Measurements from ENCODE around the gene ZNF292.
"Not testable (repeated sequence)": the region's sequence is repeated elsewhere in the genome, so short reads cannot be mapped to it uniquely, and the experiment has no call there.

ZNF292 gene

DNA sequence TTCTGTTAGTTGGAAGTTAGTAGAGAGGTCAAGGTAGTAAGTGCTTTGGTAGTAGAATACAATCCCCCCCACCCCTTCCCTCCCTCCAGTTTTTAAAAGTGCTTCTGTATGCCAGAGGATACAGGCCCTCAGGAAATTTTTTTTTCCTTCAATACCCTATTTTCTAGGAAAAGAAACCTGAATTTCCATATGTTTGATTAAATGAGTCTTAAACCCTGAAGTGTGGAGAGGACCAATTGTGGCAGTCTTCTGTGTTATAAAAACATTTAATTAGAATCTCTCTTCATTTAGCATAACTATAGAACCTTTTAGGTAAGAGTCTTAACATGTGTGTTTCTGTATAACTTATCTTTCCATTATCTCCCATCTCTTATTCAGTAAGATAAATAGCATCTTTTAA, 59.5 kb downstream of the ZNF292 start:
- no peak for DNase-seq

DNA sequence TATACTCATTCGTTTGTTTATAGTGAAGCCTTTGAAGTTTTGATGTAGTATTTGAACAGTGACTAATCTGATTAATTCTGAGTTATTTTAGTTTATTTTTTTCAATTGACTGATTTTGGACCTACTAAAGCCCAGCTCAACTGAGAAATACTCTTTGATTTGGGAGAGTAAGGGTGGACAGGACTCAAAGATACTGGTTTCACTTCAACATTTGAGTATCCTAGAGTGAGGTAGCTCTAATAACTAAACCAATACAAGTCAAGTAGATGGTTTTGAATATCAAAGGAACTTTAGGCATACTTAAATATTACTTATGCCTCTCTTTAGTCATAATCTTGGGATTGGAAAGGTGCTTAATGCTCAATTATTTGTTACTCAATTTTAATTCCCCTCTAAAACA, 65.6 kb downstream of the ZNF292 start:
- DNase-seq: no peak

DNA sequence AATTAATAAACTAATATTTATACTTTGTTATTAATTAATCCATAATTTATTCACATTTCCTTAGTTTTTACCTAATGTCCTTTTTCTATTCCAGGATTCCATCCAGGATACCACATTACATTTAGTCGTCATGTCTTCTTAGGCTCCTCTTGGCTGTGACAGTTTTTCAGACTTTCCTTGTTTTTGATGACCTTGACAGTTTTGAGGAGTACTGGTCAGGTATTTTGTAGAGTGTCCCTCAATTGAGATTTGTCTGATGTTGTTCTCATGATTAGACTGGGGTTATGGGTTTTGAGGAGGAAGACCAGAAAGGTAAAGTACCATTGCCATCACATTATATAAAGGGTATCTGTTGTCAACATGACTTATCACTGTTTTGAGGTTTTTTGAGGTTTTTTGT, 67.3 kb downstream of the ZNF292 start:
- DNase-seq: no peak

DNA sequence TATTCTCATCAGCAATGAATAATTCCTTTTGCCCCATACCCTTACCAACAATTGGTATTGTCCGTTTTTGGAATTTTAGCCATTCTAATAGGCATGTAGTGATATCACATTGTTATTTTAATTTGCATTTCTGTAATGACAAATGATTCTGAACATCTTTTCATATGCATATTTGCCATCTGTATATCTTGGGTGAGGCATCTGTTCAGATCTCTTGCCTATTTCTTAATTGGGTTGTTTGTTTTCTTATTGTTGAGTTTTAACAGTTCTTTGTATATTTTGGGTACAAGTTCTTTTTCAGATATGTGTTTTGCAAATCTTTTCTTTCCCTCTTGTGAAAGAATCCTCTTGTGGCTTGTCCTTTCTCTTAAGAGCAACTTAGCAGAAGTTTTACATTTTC, 69.6 kb downstream of the ZNF292 start:
- DNase-seq: no peak

DNA sequence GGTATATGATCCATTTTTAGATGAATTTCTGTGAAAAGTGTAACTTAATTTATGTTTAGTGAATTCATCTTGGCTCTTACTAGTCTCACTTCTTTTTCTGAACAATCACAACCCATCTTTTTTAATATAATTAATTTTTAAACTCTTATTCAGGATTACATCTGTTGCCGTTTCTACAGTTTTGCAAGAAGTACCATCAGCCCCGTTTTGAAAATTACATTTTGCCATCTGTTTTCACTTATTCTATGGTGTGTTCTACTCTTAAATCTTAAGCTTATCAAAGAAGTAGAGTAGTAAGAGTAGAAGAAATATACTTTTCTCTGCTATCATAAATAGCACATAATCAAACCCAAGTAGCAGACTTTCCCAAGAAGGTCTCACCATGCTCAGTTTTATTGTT, 70.1 kb downstream of the ZNF292 start:
- DNase-seq: no peak

DNA sequence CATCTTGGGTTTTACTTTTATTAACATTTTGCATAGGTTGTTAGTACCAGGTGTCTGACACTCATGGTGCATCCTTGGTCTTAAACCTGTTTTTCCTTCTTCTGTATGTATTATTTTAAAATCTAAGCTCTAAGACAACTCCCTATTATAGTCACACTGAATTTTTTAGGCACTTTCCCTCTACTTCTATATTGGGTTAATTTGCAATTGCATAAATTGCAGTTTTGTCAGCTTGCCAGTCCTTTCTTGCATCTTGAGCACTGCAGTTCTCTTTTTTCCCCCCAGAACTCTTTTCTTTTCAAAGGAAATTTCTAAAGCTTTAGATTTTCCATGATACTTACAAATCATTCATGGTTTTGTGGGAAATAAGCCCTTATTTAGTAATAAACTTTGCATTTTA, 70.6 kb downstream of the ZNF292 start:
- DNase-seq: no peak

DNA sequence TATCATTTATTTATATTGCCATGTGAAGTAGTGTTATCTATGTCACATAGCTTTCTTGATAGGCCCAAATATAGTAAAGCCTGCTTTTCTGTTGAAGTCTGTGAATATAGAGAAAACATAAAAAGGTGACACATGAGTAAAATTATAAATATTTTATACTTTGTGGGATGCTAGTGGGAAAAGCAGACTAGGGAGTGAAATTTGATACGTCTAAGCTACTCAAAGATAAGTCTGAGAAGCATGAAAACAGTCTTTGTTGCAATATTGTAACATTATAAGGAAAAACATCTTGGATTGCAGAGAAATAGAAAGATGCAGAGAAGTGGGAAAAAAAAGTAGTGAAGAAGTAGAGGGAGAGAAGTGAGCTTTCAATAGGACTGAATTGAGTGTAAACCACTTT, 75.4 kb downstream of the ZNF292 start:
- no peak for DNase-seq

DNA sequence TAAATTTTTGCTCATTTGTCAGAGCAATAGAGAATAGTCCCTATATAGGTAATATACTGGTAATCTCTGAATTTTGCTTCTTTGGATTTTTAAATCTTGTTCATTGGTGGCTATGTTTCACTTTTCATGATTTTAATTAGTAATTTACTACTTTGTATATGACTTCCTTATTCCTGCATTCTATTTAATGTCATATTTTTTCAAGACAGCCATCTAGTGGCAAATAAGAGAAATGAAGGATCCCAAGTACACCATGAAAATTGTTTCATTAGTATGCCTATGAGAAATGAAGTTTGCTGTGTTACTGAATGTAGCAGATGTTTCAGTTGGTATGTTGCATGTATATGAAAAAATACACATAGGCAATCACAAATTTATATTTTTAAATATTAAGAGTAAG, 82.4 kb downstream of the ZNF292 start:
- DNase-seq: no peak

DNA sequence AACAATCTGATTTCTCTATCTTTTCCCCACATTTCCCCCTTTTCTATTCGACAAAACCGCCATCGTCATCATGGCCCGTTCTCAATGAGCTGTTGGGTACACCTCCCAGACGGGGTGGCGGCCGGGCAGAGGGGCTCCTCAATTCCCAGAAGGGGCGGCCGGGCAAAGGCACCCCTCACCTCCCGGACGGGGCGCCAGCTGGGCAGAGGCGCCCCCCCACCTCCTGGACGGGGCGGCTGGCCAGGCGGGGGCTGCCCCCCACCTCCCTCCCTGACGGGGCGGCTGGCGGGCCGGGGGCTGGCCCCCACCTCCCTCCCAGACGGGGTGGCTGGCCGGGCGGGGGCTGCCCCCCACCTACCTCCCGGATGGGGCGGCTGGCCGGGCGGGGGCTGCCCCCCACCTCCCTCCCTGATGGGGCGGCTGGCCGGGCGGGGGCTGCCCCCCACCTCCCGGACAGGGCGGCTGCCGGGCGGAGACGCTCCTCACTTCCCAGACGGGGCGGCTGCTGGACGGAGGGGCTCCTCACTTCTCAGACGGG, 83.8 kb downstream of the ZNF292 start:
- not testable (repeated sequence) for DNase-seq

DNA sequence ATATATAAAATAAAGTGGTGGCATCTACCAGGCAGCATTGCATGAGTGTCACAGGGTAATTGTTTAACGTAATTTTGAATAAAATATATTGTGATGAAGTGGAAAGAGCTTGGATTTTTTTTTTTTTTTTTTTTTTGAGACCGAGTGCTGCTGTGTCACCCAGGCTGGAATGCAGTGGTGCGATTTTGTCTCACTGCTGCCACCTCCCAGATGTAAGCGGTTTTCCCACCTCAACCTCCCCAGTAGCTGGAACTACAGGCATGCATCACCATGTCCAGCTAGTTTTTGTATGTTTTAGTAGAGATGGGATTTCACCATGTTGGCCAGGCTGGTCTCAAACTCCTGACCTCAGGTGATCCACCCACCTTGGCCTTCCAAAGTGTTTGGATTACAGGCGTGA, 85.9 kb downstream of the ZNF292 start:
- DNase-seq: no peak

DNA sequence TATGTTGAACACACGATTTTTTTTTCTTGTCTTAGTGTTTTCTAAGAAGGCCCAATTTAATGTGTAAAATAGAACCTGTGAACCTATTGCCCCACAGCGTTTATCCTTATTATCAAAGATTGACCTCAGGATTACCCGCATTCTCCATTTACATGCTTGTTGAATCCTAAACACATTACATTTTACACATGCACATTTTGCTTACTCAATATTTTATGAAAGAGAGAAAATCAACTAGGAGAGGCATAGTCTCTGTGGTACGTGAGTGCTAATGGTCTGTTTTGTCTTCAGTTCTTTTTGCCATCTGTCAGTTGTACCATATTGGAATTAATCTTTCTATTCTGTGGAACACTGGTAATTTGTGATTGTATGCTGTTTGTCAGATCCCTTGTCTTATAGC, 86.9 kb downstream of the ZNF292 start:
- DNase-seq: no peak

DNA sequence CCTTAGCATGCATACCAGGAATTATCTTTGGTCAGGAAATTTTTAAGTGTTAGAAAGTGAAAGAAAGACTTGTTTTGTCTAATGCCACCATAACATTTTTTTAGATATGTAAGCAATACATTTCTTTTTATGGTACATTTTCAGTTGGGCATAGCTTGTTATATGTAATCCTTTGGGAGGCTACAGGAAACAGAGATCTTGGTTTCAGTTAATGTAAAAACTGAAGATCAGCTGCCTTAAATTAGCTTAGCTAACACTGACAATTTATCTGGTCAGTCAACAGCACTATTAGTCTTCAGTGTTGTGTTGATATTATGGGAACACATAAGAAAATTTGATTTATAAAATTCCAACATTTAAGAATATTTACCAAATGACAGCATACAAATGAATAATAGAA, 88.4 kb downstream of the ZNF292 start:
- DNase-seq: no peak

DNA sequence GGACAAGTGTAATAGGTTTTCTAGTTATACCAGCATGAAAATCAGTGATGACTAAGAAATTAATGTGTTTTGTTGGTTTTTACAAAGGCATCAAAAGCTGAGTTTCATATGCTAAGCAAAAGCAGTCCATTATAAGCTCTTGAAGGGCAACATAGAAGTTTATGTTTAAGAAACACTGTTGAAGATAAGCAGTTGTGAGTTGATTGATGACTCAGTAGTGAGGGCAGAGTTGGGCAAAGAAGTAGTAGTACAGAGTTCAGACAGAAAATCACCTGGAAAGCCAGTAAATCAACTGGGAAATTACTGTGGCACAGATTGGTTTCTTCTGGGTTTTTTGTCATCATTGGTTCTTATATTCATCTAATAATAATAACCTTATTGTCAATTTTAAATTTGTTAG, 89.0 kb downstream of the ZNF292 start:
- no peak for DNase-seq

DNA sequence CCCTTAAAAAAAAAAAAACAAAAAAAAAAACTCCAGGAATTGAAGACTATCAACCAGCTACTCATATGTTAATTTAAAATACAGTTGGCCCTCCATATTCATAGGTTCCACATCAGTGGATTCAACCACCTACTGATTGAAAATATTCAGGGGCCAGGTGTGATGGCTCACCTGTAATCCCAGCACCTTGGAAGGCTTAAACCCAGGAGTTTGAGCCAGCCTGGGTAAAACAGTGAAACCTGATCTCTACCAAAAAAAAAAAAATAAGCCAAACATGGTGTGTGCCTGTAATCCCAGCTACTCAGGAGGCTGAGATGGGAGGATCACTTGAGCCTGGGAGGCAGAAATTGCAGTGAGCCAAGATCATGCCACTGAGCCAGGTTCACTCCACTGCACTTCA, 94.7 kb downstream of the ZNF292 start:
- DNase-seq: no peak

DNA sequence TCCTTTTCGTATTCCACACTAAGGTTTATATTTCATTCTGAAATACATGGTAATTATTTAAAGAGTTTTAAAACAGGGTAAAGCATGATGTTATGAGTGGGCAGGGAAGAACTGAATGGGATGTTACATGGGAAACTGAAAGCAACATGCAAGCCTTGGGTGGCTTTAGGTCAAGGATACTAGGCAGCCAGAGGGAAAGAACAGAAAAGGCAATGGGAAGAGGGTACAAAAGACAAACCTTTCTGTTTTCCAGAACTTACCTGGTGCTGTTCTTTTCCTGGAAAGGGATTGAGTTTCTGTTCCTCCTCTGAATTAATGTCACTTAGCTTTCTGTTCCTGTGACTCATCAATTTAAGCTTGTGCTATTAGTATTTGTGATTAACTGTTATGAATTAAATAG, 95.9 kb downstream of the ZNF292 start:
- no peak for DNase-seq

DNA sequence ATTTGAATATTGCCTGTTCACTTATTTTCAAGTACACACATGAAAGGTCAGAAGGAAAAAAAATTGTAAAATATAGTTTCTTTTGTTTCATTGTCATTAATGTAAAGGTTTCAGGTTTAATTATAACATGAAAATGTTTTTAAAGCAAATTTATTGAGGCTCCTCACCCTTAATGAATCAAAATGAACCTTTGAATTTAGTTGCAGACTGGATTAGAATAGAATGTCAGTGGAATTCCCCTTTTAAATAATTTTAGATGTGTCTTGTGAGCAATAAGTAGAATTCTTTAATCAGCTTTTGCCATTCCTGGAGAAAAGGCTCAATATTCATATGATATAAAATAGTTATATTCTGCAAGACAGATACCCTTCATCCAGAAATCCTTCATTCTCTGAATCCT, 96.4 kb downstream of the ZNF292 start:
- DNase-seq: no peak

DNA sequence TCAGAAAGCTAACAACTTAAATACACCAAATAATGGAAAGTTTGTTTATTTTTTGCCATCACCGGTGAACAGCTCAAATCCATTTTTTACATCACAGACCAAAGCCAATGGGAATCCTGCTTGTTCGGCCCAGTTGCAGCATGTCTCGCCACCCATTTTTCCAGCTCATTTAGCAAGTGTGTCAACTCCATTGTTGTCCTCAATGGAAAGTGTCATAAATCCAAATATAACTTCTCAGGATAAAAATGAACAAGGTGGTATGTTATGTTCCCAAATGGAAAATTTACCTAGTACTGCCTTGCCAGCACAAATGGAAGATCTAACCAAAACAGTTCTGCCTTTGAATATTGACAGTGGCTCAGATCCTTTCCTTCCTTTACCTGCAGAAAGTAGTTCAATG, 101.7 kb downstream of the ZNF292 start:
- DNase-seq: no peak

DNA sequence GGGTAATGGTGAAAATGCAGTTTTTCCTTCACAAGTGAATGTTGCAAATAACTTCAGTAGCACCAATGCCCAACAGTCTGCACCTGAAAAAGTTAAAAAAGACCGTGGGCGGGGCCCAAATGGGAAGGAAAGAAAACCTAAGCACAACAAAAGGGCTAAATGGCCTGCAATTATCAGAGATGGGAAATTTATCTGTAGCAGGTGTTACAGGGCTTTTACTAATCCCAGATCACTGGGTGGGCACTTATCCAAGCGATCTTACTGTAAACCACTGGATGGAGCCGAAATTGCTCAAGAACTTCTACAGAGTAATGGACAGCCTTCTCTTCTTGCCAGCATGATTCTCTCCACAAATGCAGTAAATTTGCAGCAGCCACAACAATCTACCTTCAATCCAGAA, 102.2 kb downstream of the ZNF292 start:
- no peak for DNase-seq

DNA sequence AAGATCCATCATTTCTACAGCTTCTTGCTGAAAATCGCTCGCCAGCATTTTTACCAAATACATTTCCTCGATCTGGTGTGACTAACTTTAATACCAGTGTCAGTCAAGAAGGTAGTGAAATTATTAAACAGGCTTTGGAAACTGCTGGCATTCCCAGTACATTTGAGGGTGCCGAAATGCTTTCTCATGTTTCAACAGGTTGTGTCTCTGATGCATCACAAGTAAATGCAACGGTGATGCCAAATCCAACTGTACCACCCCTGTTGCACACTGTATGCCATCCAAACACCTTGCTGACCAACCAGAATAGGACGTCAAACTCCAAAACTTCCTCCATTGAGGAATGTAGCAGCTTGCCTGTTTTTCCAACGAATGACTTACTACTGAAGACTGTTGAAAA, 102.6 kb downstream of the ZNF292 start:
- no peak for DNase-seq

DNA sequence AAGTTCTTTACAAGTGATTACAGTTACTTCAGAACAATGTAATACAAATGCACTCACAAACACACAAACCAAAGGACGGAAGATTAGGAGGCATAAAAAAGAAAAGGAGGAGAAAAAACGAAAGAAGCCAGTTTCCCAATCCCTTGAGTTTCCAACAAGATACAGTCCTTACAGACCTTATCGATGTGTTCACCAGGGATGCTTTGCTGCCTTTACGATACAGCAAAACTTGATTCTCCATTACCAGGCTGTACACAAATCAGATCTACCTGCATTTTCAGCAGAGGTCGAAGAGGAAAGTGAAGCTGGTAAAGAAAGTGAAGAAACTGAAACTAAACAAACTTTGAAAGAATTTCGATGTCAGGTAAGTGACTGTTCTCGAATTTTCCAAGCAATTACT, 104.4 kb downstream of the ZNF292 start:
- no peak for DNase-seq

DNA sequence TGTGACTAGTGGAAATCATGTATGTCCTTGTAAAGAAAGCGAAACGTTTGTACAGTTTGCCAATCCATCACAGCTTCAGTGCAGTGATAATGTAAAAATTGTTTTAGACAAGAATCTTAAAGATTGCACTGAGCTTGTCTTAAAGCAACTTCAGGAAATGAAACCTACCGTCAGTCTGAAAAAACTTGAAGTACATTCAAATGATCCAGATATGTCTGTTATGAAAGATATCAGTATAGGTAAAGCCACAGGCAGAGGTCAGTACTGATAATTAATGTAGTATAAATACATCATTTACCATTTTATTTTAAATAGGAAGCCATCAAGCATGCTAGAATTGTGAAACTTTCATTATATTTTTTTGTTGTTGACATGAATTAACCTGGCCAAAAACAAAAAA, 106.2 kb downstream of the ZNF292 start:
- no peak for DNase-seq

DNA sequence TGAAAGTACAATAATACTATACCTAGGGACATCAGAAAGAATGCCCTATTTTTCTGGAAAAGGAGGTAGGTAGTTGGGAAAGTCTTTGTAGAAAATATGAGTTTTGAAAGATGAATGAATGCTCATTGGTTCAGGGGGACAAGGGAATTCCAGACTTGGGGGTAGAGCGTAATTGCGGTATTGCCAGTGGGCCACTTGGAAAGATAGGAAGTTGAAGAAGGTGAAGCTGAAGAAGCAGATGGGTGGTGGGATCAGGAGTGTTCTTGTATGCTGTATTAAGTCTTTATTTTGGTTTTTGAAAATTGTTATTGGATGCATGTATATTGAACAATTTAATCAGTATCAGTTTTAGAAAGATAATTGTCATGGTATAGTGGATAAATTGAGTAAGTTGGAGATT, 109.1 kb downstream of the ZNF292 start:
- no peak for DNase-seq

DNA sequence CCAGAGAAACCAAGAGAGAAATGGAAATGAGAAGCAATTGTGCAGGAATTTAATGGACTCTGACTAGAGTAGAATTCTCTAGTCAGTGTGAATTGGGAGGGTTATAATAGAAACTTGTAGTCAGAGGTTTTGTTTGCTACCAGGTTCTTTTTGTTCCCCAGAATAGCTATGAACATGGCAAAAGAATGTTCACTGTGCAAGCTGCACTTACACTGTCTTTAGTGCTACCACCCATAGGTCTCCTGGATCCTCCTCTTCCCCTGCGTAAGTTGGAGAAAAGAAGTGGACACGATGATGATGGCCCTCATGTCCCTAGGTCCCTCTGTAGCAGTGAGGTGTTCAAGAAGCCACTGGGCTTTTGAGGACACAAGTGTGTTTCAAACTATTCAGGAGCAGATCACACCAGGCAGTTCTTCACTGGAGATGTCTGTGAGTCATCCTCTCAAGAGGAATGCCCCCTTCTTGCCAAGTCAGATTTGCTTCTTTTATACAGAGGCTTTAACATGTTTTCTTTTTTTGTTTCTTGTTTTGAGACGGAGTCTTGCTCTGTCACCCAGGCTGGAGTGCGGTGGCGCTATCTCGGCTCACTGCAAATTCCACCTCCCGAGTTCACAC, 119.4 kb downstream of the ZNF292 start:
- no peak for DNase-seq

DNA sequence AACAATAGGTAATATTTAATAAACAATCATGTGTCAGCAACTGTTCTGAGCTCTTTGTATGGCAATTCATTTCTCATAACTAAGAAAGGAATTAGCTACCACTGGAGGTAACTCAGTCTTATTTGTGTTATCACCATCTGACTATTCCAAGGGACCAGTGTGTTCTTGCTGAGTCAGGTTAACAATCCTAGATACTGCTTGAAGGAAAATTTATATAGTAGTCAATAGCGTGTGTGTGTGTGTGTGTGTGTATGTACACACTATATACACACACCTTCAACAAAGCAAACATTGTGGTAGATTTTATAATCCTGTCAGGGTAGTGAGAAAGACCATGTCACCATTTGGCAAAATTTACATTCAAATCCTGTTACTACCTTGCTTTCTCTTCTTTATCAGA, 121.3 kb downstream of the ZNF292 start:
- no peak for DNase-seq

DNA sequence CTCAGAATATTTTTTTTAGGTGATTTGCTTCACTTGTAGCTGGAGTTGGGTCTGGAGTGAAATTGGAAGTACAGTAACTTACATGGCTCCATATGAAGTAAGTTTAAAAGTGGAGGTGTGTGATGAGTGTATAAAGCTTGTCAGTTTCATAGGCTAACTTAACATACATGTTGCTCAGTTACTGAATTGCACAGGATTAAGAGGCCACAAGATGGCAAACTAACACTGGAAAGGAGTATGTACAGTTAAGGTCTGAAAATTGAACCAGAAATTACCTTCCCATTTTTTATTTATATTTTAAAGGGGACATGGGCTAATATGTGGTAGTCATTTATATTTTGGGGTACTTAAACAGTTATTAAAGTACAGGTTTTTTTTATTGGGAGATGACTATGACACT, 121.8 kb downstream of the ZNF292 start:
- DNase-seq: no peak

DNA sequence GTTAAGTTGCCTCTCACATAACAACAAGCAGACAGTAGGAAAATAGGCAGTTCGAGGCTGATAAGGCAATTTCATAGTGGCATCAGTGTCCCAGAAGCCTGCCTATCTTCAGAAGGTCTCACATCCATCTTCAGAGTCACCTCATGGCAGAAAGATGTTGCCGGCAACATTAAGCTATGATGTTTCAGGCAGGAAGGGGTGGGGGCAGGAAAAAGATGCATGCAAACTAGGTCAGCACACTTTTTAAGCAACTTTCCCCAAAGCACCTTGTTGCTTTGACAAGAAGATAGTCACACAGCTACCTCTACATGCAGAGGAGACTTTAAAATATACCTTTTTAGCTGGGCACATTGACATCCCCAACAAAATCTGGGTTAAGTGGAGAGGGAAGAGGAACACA, 123.8 kb downstream of the ZNF292 start:
- DNase-seq: no peak

All from SHP77 treated with DMSO at 0.1 percent for 48 hours (cell line).